Stimulated activated CD4-positive, alpha-beta T cell treated with anti-CD3 and anti-CD28 coated beads, TNF-alpha, amount 100 ng/mL, for 48 hours (primary cell): Measurements from ENCODE around the gene SOHLH2.

Experiments used
- DNase-seq, 3 donors: peaks; one replicate each; pipeline ENCODE4 v3.0.0-alpha.2; 2020; ENCODE audit warnings: low read depth in 3 of 3

Gene SOHLH2

GRCh38 chr13:36214163-36214921 lies at the start of gene SOHLH2:
Gene SOHLH2, minus strand, starts transcription at chr13:36214556. Its CDS starts 30 bp downstream, at chr13:36214526.
- DNase-seq: no peak

GRCh38 chr13:36261976-36262375 lies 47.6 kb upstream of the SOHLH2 start:
- no peak for DNase-seq

- DNase-seq: no peak
Observed at GRCh38 chr13:36261011-36261410, 46.7 kb upstream of the SOHLH2 start.

GRCh38 chr13:36259361-36260137 lies 45.2 kb upstream of the SOHLH2 start:
- no peak for DNase-seq

DNA sequence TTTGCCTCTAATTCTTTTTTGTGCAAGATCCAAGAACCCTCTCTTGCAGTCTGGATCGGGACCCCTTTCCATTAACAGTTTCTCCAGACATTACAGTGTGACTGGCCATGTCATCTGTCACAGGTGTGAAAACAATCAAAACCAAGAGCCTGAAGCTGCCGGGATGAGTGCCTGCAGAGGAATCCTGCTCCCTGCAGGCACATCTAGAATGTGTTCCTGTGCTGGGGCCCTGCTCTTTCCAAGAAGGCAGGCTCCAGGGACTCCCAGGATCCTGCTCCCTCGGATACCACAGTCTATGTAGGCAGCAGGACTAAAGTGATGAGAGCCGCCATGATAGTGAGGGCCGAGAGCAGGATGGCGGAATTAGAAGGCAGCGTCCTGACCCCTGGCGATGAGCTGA lies 44.5 kb upstream of the SOHLH2 start:
- DNase-seq: no peak

GRCh38 chr13:36251526-36251925 lies 37.2 kb upstream of the SOHLH2 start:
- DNase-seq: no peak

GRCh38 chr13:36251017-36251416 lies 36.7 kb upstream of the SOHLH2 start:
- DNase-seq: no peak

GRCh38 chr13:36248700-36249099 lies 34.3 kb upstream of the SOHLH2 start:
- DNase-seq: no peak

DNA sequence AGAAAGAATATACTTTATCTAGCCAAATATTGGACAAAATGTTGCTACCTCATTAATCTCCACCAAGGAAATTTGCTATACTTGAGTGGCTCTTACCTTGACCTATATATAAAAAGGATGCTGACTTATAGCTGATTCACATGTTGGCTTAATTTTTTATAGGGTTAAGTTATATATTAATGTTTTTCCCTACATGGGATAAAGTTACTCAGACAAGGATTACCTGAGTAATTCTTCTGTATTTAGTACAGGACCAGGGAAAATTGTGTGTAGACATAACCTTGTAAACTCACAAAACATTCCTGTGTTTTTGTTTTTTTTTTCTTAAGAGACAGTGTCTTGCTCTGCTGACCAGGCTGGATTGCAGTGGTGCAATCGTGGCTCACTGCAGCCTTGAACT lies 30.6 kb upstream of the SOHLH2 start:
- no peak for DNase-seq

GRCh38 chr13:36244073-36244472 lies 29.7 kb upstream of the SOHLH2 start:
- DNase-seq: no peak

DNA sequence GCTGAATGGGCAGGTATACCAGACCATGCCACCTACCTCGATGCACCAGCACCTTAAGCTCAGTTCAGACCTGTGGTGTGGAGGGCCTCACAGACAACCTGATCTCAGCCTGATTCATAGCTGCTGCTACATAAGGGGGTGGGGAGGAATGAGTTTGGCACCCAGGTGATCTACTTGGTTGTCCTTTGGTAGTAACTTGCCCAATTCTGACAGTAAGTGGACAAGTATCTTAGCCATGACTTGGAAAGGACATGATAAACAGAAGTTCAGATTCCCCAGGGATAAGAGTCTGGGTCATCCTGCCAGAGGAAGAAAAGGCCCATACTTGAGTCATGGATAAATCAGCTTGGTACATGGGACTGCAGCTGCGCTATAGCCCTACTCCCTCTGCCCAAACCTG lies 28.4 kb upstream of the SOHLH2 start:
- no peak for DNase-seq

- no peak for DNase-seq
Observed at GRCh38 chr13:36231236-36231635, 16.9 kb upstream of the SOHLH2 start.

GRCh38 chr13:36224730-36225129 lies 10.4 kb upstream of the SOHLH2 start:
- no peak for DNase-seq

DNA sequence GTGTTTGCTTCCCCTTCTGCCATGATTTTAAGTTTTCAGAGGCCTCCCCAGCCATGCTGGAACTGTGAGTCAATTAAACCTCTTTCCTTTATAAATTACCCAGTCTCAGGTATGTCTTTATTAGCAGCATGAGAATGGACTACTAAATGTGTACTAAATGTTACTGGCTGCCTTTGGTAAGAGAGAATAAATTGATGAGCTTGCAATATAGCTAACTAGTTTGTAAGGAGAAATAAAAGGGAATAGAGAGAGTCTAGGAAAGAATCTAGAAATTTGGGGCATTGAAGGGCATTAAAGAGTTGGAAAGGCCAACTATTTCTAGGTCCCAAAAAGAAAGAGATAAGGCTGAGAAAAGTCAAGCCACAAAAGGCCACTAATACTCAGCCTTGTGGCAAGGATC lies 5.5 kb upstream of the SOHLH2 start:
- no peak for DNase-seq

- no peak for DNase-seq
Observed at GRCh38 chr13:36217456-36217855, 3.1 kb upstream of the SOHLH2 start.

- no peak for DNase-seq
Observed at GRCh38 chr13:36212789-36213188, 1.6 kb downstream of the SOHLH2 start.

DNA sequence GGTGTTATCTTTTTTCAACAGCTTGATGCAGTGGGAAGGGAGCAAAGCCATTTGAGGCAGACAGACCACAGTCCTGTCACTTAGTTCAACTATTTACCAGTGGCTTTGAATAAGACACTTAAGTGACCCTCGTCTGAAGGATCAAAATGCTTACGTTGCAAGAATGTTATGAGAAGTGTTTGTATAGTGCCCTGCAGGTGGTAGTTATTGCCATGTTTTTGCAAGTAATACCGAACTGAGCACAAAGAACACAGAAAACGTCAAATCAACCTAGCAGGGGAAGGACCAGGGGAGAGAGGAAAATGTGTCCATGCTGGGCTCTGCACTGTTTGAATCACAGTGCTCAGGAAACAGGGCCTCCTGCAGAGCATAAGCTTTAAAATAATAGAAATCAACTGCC lies 2.8 kb downstream of the SOHLH2 start:
- DNase-seq: no peak

GRCh38 chr13:36210738-36211137 lies 3.6 kb downstream of the SOHLH2 start:
- no peak for DNase-seq

DNA sequence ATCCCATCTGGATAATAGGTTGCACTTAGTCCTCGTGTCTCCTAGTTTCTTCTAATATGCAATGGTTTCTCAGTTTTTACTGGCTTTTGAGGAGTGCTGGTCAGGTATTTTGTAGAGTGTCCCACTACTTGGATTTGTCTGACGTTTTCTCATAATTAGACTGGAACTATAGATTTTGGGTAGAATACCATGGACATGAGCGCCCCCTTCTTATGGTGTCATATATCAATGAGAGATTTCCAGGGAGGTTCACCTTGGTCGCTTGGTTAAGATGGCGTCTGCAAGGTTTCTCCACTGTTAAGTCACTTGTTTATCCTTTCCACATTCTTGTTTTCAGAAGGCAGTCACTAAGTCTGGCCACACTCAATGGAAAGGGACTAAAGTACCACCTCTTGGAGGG lies 6.7 kb downstream of the SOHLH2 start:
- no peak for DNase-seq

DNA sequence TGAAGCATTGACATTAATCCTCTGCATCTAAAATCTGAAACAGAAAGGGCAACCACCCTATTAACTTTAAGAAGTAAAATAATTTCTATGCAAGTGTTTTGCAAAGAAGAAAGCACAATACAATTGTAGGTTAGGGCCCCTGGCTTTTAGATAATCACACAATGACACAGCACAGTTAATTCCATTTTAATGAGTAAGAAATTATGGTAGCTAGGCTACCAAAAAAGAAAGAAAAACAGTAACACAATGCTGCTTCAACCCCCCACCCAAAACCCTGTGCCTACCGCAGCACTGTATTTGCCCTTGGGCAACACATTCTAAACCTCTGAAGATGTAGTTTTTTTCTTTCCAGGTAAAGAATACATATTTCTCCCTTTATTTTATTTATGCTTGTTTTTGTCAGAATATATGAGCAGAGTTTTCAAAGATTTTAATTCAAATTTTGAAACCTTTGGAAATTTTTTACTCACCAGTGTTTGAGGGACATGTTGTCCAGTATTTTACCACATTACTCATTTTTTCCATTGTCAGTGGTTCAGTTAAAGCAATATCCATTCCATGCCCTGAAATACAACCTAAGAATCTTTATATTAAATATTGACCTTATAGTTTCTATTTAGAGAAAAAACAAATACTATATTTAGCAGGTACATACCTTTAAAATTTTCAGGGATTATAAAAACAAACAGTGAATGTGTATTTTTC lies 21.1 kb downstream of the SOHLH2 start:
- no peak for DNase-seq

DNA sequence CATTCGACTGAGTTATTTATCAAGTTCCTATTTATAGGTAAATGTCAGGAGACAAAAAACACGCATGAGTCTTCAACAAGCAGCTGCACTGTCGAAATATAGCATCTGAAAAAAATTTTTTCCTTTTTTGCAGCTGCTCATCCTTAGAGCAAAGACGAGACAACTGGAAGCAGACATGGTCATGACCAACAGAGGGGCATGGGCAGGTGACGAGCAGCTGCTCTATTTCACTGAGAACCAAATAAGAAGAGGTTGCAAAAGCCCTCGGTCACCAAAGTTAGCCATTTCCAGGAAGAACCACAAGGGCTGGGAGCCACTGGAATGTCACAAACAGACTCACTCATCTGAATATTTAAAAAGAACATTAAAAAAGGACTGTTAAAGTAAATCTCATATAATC lies 22.2 kb downstream of the SOHLH2 start:
- no peak for DNase-seq

DNA sequence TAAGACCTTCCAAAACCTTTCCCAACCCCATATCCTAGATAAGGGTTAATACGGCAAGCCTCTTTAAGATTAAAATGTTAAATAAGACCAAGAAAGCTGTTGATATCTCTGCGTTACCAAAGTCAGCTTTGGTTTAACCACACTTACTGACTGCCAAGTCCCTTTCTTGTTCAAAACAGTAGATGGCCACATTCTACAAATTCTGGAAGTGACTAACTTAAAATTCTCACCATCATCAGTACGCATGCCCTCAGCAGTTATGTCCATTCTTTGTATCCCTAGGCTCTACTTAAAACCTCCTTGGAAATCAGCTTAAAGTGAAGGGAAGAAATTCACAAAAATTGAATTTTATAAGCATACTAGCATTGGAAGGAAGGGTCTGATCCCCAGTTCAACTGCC lies 23.6 kb downstream of the SOHLH2 start:
- DNase-seq: no peak

- DNase-seq: no peak
Observed at GRCh38 chr13:36188441-36188840, 25.9 kb downstream of the SOHLH2 start.
